AG09319 (cell line): Measurements from ENCODE around the gene WBP1.
"Not testable (repeated sequence)": the region's sequence is repeated elsewhere in the genome, so short reads cannot be mapped to it uniquely, and the experiment has no call there.

Experiments used
- DNase-seq: peaks from one replicate; pipeline ENCODE4 v3.0.0-alpha.2; 2010; ENCODE audit warnings: low read depth; ENCODE audit errors: extremely low read depth
- CTCF ChIP-seq: IDR thresholded peaks from 2 replicates; pipeline ENCODE4 v1.5.1; 2011; ENCODE audit warnings: low read depth, mild to moderate bottlenecking, inconsistent platforms, low read length, moderate library complexity

WBP1 gene

GRCh38 chr2:74439373-74439772 lies 18.9 kb upstream of the WBP1 start:
- no peak for TF ChIP-seq CTCF
- DNase-seq, result no peak

GRCh38 chr2:74439803-74440377 lies 18.3 kb upstream of the WBP1 start:
- no peak for TF ChIP-seq CTCF
- no peak for DNase-seq

GRCh38 chr2:74440378-74441169 lies 17.7 kb upstream of the WBP1 start:
- TF ChIP-seq CTCF, result peak; percentile 13
- DNase-seq, result no peak

GRCh38 chr2:74441170-74441689 lies 17.0 kb upstream of the WBP1 start:
- TF ChIP-seq CTCF, result no peak

GRCh38 chr2:74441690-74442482 lies 16.4 kb upstream of the WBP1 start, which contains the start of gene RTKN:
Gene RTKN, minus strand, starts transcription at chr2:74441937. Its CDS starts 121 bp downstream, at chr2:74441816.
- no peak for TF ChIP-seq CTCF
- no peak for DNase-seq

More at GRCh38 chr2:74441170-74441689, 17.0 kb upstream of the WBP1 start:
- no peak for DNase-seq

- not testable (repeated sequence) for DNase-seq
These were observed 15.5 kb upstream of the WBP1 start for GRCh38 chr2:74442483-74443297.
